Stimulated activated CD4-positive, alpha-beta T cell treated with anti-CD3 and anti-CD28 coated beads, Interleukin-4, amount 100 ng/mL, for 48 hours (primary cell): ENCODE data around the gene OVAAL.

Source experiments
- DNase-seq, 2 donors: peaks; one replicate each; pipeline ENCODE4 v3.0.0-alpha.2; 2020; ENCODE audit warnings: low read depth in 2 of 2

The OVAAL gene

DNA sequence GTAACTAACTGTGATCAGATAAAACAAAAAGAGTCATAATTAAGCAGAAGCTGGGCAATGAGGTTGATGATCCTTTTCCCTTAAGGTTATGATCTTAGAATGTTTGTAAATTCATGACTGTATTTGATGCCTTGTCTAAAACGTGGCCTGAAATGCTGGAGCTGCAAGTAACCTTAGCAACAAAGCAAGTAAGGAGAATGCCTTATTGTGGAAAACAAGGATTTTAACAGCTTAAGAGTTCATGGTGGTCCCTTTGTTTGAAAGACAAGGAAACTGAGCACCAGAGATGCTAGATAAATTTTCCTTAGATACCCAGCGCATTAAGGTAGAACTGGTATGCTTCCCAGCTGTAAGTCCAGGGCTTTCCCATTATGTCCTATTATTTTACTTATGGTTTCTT is 47.4 kb downstream of the OVAAL start:
- DNase-seq = no peak

- no peak for DNase-seq
These were observed 51.1 kb downstream of the OVAAL start for GRCh38 chr1:180609643-180610555.

DNA sequence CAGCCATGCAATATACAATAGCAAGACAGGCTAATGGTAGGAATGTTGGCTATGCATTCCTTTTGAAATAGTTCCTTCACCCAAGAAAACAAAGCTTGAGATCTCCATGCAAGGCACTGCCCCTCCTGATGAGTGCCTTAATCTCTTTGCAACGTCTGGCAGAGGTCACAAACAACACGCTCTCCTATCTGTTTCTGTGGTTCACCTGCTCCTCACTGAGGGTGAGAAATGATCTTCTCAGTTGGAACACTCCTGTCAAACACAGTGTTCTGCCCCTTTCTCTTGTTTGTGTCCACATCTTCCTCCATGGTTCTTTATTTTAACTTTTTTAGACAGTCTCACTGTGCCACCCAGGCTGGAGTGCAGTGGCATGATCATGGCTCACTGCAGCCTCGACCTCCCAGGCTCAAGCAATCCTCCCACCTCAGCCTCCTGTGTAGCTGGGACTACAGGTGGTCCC is 51.8 kb downstream of the OVAAL start:
- no peak for DNase-seq

- DNase-seq = no peak
These were observed 52.5 kb downstream of the OVAAL start for GRCh38 chr1:180611016-180611930.

DNA sequence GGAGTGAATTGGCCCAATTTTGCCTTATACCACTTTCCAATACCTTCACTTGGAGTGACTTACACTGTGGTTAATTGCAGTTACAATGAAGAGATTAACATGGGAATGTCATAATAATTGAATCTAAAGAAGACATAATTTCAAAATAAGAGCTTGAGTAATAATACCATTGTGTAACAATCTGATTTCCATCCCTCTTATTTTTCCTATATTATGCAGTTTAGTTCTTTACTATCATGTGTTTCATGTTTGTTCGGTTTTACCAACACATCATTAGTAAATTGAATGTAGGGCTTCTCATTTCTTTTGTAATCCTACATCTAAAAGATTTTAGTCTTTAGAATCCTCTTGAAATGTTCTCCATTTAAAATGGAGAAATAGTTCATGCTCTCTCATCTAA is 53.9 kb downstream of the OVAAL start:
- DNase-seq = no peak

- no peak for DNase-seq
These were observed 56.0 kb downstream of the OVAAL start for GRCh38 chr1:180614730-180615129.

GRCh38 chr1:180615493-180616290 is 56.9 kb downstream of the OVAAL start:
- no peak for DNase-seq
